Muscle layer of duodenum (tissue), 2 donors: ENCODE results near the gene BEND3.
"Not testable (repeated sequence)": the region's sequence is repeated elsewhere in the genome, so short reads cannot be mapped to it uniquely, and the experiment has no call there.

ENCODE experiments used
- H3K27ac ChIP-seq: one replicate; pipeline ENCODE4 v1.7.0; 2013; ENCODE audit warnings: mild to moderate bottlenecking, low read length
- H3K27me3 ChIP-seq: one replicate; pipeline ENCODE4 v1.7.0; 2013; ENCODE audit warnings: low read depth, mild to moderate bottlenecking, control low read depth, low read length
- H3K36me3 ChIP-seq, 2 donors: one replicate each; pipeline ENCODE4 v1.7.0; 2013; ENCODE audit warnings: low read length in 2 of 2, control low read depth in 1 of 2, mild to moderate bottlenecking in 1 of 2; ENCODE audit not compliant: insufficient read depth in 2 of 2, control insufficient read depth in 1 of 2
- H3K4me1 ChIP-seq, 2 donors: one replicate each; pipeline ENCODE4 v1.7.0; 2013; ENCODE audit warnings: low read length in 2 of 2, mild to moderate bottlenecking in 2 of 2, control low read depth in 1 of 2, moderate library complexity in 1 of 2; ENCODE audit not compliant: insufficient read depth in 2 of 2, control insufficient read depth in 1 of 2
- H3K4me3 ChIP-seq, 2 donors: one replicate each; pipeline ENCODE4 v1.7.0; 2013; ENCODE audit warnings: low read length in 2 of 2, low read depth in 1 of 2, mild to moderate bottlenecking in 1 of 2
- H3K9me3 ChIP-seq, 2 donors: one replicate each; pipeline ENCODE4 v1.7.0; 2013; ENCODE audit warnings: low read length in 2 of 2, control low read depth in 1 of 2, mild to moderate bottlenecking in 1 of 2; ENCODE audit not compliant: control insufficient read depth in 1 of 2
- donor health status: healthy.

Gene BEND3

GRCh38 chr6:107105511-107106116 lies 9.7 kb downstream of the BEND3 start:
- H3K27ac ChIP-seq, result no peak overlapping the region

DNA sequence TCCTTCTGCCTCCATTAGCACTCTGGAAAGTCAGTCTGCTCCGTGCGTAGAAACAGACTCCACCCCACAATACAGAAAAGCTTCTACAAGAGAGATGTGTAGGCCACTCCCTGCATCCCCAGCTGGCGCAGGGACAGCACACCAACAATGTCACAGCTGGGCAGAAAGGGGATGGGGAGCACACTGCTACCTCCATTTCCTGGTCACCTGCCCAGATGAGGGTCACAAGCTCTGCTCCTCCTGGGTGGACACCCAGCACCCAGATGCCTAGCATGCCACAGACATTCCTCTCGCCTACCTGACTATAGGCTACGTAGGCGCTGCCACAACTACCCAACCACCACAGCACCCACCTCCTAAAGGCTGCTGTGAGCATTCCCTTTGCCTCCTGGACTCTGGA lies 12.2 kb downstream of the BEND3 start:
- Histone ChIP-seq H3K36me3 (no peaks in the 10 kb centered on the region), H3K4me3 (no peak overlapping the region), H3K4me1 (no peaks in the 10 kb centered on the region), H3K9me3 (no peaks in the 10 kb centered on the region), H3K27ac (no peak overlapping the region), H3K27me3 (no peaks in the 10 kb centered on the region)

More at GRCh38 chr6:107105511-107106116, 9.7 kb downstream of the BEND3 start:
- Histone ChIP-seq H3K9me3 (no peaks in the 10 kb centered on the region), H3K27me3 (no peaks in the 10 kb centered on the region), H3K4me1 (no peaks in the 10 kb centered on the region), H3K4me3 (no peak overlapping the region), H3K36me3 (no peaks in the 10 kb centered on the region)

DNA sequence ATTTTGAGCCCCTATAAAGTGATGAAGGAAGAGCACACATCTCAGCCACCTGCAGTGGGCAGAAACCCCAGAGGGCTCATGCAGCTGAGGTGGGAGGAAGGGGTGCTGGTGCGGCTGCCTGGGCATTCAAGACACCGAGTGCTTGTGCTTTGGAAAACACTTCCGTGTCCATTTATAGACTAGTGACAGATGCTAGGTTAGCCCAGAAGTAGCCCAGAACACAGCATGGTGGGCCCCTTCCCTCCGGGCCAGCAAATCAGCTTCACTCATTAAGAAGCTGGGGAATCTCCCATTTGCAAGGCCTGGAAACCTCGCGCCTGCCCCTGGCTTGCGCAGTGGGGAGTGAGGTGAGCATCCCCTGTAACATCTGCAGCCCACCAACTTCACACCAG lies 12.9 kb downstream of the BEND3 start:
- H3K36me3 ChIP-seq, result no peaks in the 10 kb centered on the region
- no peaks in the 10 kb centered on the region for H3K27me3 ChIP-seq
- H3K9me3 ChIP-seq, result no peaks in the 10 kb centered on the region
- no peak overlapping the region for H3K4me3 ChIP-seq
- no peak overlapping the region for H3K27ac ChIP-seq
- H3K4me1 ChIP-seq, result no peaks in the 10 kb centered on the region

DNA sequence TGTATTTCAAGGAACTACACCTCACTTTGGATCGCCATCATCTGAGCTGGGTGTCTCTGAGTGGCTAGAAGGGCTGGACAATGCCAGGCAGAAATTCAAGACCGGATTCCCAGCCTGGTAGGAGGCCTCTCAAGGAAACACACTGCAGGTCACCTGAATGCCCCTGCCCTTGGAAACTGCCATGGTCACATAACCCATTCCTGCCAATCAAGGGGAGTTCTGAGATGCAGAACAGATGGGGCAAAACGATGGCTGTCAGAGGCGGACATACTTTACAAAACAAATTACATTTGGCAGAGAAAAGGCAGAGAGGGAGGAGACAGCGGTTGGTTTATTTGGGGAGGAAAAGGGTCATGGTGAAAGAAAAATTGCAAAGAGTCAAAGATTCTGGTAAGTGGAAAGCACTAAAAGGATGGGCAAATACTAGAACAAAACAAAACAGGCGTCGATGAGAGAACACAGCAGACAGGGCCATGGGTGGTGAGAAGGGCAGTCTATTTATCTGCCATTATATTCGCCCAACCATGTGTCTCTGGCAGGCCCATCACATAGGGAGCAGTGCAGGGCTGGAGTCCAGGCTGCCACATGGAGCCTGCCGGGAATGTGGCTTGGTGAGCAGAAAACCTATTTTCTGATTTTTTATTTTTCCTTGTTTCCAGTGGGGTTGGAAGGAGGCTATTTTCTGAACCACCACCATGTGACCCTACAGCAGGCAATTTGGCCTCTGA lies 13.5 kb downstream of the BEND3 start:
- Histone ChIP-seq H3K27ac (no peak overlapping the region), H3K27me3 (no peaks in the 10 kb centered on the region), H3K4me3 (no peak overlapping the region), H3K9me3 (no peaks in the 10 kb centered on the region), H3K4me1 (no peaks in the 10 kb centered on the region), H3K36me3 (no peaks in the 10 kb centered on the region)

DNA sequence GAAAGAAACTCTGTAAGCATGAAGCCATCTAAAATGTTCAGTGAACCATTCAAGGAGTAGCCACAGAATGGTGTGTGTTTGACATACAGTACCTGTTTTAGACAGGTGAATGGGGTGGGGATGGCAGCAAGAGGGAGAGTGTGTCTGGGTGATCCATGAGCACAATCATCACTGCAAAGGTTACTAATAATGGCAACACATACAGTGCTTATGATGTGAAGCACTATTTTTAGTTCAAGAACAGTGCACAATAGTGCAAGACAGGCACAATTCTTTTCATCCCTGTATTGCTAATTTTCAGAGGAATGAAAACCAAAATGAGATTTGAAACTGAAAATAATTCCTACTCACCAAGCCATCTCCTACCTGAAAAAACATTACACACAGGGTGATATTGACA lies 14.1 kb downstream of the BEND3 start:
- Histone ChIP-seq H3K9me3 (no peaks in the 10 kb centered on the region), H3K27me3 (no peaks in the 10 kb centered on the region), H3K36me3 (no peaks in the 10 kb centered on the region), H3K27ac (no peak overlapping the region), H3K4me3 (no peak overlapping the region), H3K4me1 (no peaks in the 10 kb centered on the region)

- Histone ChIP-seq H3K27ac (no peak overlapping the region), H3K4me3 (no peak overlapping the region), H3K9me3 (no peaks in the 10 kb centered on the region), H3K36me3 (peaks cover 0 to 3% of the 10 kb centered on the region in 2 donors), H3K27me3 (no peaks in the 10 kb centered on the region), H3K4me1 (no peaks in the 10 kb centered on the region)
Measured at GRCh38 chr6:107098436-107099307, 16.6 kb downstream of the BEND3 start.

DNA sequence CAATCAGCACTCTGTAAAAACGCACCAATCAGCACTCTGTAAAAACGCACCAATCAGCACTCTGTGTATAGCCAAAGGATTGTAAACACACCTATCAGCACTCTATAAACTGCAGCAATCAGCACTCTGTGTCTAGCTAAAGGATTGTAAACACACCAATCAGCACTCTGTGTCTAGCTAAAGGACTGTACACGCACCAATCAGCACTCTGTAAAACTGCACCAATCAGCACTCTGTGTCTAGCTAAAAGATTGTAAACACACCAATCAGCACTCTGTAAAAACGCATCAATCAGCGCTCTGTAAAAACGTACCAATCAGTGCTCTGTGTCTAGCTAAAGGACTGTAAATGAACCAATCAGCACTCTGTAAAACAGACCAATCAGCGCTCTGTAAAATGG lies 30.9 kb downstream of the BEND3 start:
- not testable (repeated sequence) for H3K36me3 ChIP-seq, H3K27ac ChIP-seq, H3K4me1 ChIP-seq, H3K9me3 ChIP-seq, H3K27me3 ChIP-seq, H3K4me3 ChIP-seq

- Histone ChIP-seq H3K27me3 (no peaks in the 10 kb centered on the region), H3K9me3 (no peaks in the 10 kb centered on the region), H3K27ac (no peak overlapping the region), H3K4me3 (no peak overlapping the region), H3K4me1 (no peaks in the 10 kb centered on the region), H3K36me3 (no peaks in the 10 kb centered on the region)
Measured at GRCh38 chr6:107083921-107084320, 31.4 kb downstream of the BEND3 start.

- H3K9me3 ChIP-seq, result no peaks in the 10 kb centered on the region
- H3K4me1 ChIP-seq, result no peaks in the 10 kb centered on the region
- no peak overlapping the region for H3K4me3 ChIP-seq
- no peaks in the 10 kb centered on the region for H3K36me3 ChIP-seq
- no peak overlapping the region for H3K27ac ChIP-seq
- no peaks in the 10 kb centered on the region for H3K27me3 ChIP-seq
Measured at GRCh38 chr6:107083047-107083768, 32.1 kb downstream of the BEND3 start.

DNA sequence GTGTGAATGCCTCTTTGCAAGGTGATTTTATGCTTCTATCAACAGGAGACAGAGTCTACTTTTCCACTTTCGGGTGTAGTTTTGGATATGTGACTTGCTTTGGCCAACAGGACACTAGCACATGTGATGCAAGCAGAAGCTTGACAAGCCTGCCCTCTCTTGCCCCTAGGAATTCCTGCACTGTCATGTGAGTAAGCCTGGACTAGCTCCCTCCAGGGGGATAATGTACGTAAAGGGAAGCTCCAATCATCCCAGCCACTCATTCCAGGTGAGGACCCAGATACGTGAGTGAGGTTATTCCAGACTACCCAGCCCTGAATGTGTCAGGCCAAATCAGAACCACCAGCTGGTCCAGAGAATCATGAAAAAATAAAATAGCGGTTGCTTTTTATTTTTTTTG lies 33.3 kb downstream of the BEND3 start:
- H3K9me3 ChIP-seq, result no peaks in the 10 kb centered on the region
- no peak overlapping the region for H3K4me3 ChIP-seq
- no peaks in the 10 kb centered on the region for H3K27me3 ChIP-seq
- H3K36me3 ChIP-seq, result no peaks in the 10 kb centered on the region
- no peaks in the 10 kb centered on the region for H3K4me1 ChIP-seq
- H3K27ac ChIP-seq, result no peak overlapping the region

GRCh38 chr6:107080036-107080435 lies 35.3 kb downstream of the BEND3 start:
- Histone ChIP-seq H3K4me1 (no peaks in the 10 kb centered on the region), H3K36me3 (no peaks in the 10 kb centered on the region), H3K27ac (no peak overlapping the region), H3K27me3 (no peaks in the 10 kb centered on the region), H3K4me3 (no peak overlapping the region), H3K9me3 (no peaks in the 10 kb centered on the region)
